Mesodermal cell (in vitro differentiated cells): ENCODE results near the gene MBNL3.

Experiments
- H3K27ac ChIP-seq: 2 replicates; pipeline ENCODE4 v1.7.0; 2013; ENCODE audit warnings: mild to moderate bottlenecking, low read depth, low read length, moderate library complexity; ENCODE audit not compliant: severe bottlenecking
- H3K36me3 ChIP-seq: 2 replicates; pipeline ENCODE4 v1.7.1; 2013; ENCODE audit warnings: mild to moderate bottlenecking, low read length, moderate library complexity; ENCODE audit not compliant: control insufficient read depth, insufficient read depth
- H3K4me1 ChIP-seq: one replicate; pipeline ENCODE4 v1.7.1; 2013; ENCODE audit warnings: mild to moderate bottlenecking, low read length; ENCODE audit not compliant: insufficient read depth, control insufficient read depth, poor library complexity, severe bottlenecking
- H3K4me3 ChIP-seq: 2 replicates; pipeline ENCODE4 v1.7.0; 2013; ENCODE audit warnings: low read length, control low read depth, mild to moderate bottlenecking; ENCODE audit not compliant: insufficient read depth, poor library complexity, severe bottlenecking; ENCODE audit errors: extremely low read depth
- H3K9me3 ChIP-seq: 2 replicates; pipeline ENCODE4 v1.7.1; 2013; ENCODE audit warnings: mild to moderate bottlenecking, low read length, moderate library complexity; ENCODE audit not compliant: control insufficient read depth
- WGBS, 2 experiments: methylation state at CpG; one replicate each; pipeline ENCODE4 v1.1.5; 2013; ENCODE audit warnings: missing lambda C conversion rate in 2 of 2; ENCODE audit not compliant: insufficient coverage in 2 of 2; 5-methylcytosine and 5-hydroxymethylcytosine counted together

MBNL3 gene

GRCh38 chrX:132415012-132415411 is 73.8 kb downstream of the MBNL3 start:
- Histone ChIP-seq H3K9me3 (no peaks in the 10 kb centered on the region), H3K4me3 (no peak overlapping the region), H3K4me1 (peaks cover 9% of the 10 kb centered on the region), H3K27ac (no peak overlapping the region), H3K36me3 (no peaks in the 10 kb centered on the region)
- 100% methylated on average over 1 of the region's 3 CpGs; no CpG with 5 or more reads in 1 of the 2 experiments for WGBS, 2 experiments

GRCh38 chrX:132414404-132414803 is 74.4 kb downstream of the MBNL3 start:
- WGBS, 2 experiments, result no CpG with 5 or more reads among the region's 2 CpGs
- Histone ChIP-seq H3K4me3 (no peak overlapping the region), H3K36me3 (no peaks in the 10 kb centered on the region), H3K27ac (no peak overlapping the region), H3K9me3 (no peaks in the 10 kb centered on the region), H3K4me1 (peaks cover 9% of the 10 kb centered on the region)

GRCh38 chrX:132413459-132413858 is 75.4 kb downstream of the MBNL3 start:
- H3K36me3 ChIP-seq, result no peaks in the 10 kb centered on the region
- 0% methylated on average over 1 of the region's 7 CpGs; no CpG with 5 or more reads in 1 of the 2 experiments for WGBS, 2 experiments
- peaks cover 9% of the 10 kb centered on the region for H3K4me1 ChIP-seq
- H3K4me3 ChIP-seq, result no peak overlapping the region
- H3K9me3 ChIP-seq, result no peaks in the 10 kb centered on the region
- H3K27ac ChIP-seq, result no peak overlapping the region

GRCh38 chrX:132412208-132412607 is 76.6 kb downstream of the MBNL3 start:
- WGBS, 2 experiments, result 0% methylated on average over 1 of the region's 7 CpGs; no CpG with 5 or more reads in 1 of the 2 experiments
- Histone ChIP-seq H3K27ac (no peak overlapping the region), H3K4me1 (peaks cover 9% of the 10 kb centered on the region), H3K9me3 (no peaks in the 10 kb centered on the region), H3K36me3 (no peaks in the 10 kb centered on the region), H3K4me3 (no peak overlapping the region)

GRCh38 chrX:132411310-132411977 is 77.4 kb downstream of the MBNL3 start:
- Histone ChIP-seq H3K4me3 (no peak overlapping the region), H3K4me1 (peaks cover 9% of the 10 kb centered on the region), H3K36me3 (no peaks in the 10 kb centered on the region), H3K27ac (no peak overlapping the region), H3K9me3 (no peaks in the 10 kb centered on the region)
- 59 to 68% methylated on average over 2 of the region's 8 CpGs for WGBS, 2 experiments

GRCh38 chrX:132409780-132410556 is 78.9 kb downstream of the MBNL3 start:
- Histone ChIP-seq H3K4me3 (no peak overlapping the region), H3K36me3 (no peaks in the 10 kb centered on the region), H3K9me3 (no peaks in the 10 kb centered on the region), H3K27ac (no peak overlapping the region), H3K4me1 (peaks cover 9% of the 10 kb centered on the region)
- WGBS, 2 experiments, result 67% methylated on average over 1 of the region's 5 CpGs; no CpG with 5 or more reads in 1 of the 2 experiments

GRCh38 chrX:132407691-132408090 is 81.1 kb downstream of the MBNL3 start:
- Histone ChIP-seq H3K4me1 (peaks cover 9% of the 10 kb centered on the region), H3K4me3 (no peak overlapping the region), H3K36me3 (no peaks in the 10 kb centered on the region), H3K27ac (no peak overlapping the region), H3K9me3 (no peaks in the 10 kb centered on the region)
- no CpG with 5 or more reads among the region's 1 CpG for WGBS, 2 experiments

GRCh38 chrX:132406106-132406505 is 82.7 kb downstream of the MBNL3 start:
- Histone ChIP-seq H3K4me3 (no peak overlapping the region), H3K27ac (no peak overlapping the region), H3K36me3 (no peaks in the 10 kb centered on the region), H3K9me3 (no peaks in the 10 kb centered on the region), H3K4me1 (no peaks in the 10 kb centered on the region)
- WGBS, 2 experiments, result 100% methylated on average over 3 of the region's 9 CpGs

GRCh38 chrX:132404266-132404665 is 84.6 kb downstream of the MBNL3 start:
- Histone ChIP-seq H3K4me3 (no peak overlapping the region), H3K9me3 (no peaks in the 10 kb centered on the region), H3K36me3 (no peaks in the 10 kb centered on the region), H3K4me1 (no peaks in the 10 kb centered on the region), H3K27ac (no peak overlapping the region)
- no CpG with 5 or more reads among the region's 5 CpGs for WGBS, 2 experiments

- no peaks in the 10 kb centered on the region for H3K9me3 ChIP-seq
- H3K4me3 ChIP-seq, result no peak overlapping the region
- WGBS, 2 experiments, result no CpG with 5 or more reads among the region's 1 CpG
- no peaks in the 10 kb centered on the region for H3K36me3 ChIP-seq
- H3K27ac ChIP-seq, result no peak overlapping the region
- no peaks in the 10 kb centered on the region for H3K4me1 ChIP-seq
Measured at GRCh38 chrX:132401935-132402334, 86.9 kb downstream of the MBNL3 start.

- no peak overlapping the region for H3K4me3 ChIP-seq
- no peaks in the 10 kb centered on the region for H3K36me3 ChIP-seq
- no peak overlapping the region for H3K27ac ChIP-seq
- WGBS, 2 experiments, result no CpG with 5 or more reads among the region's 1 CpG
- no peaks in the 10 kb centered on the region for H3K4me1 ChIP-seq
- H3K9me3 ChIP-seq, result no peaks in the 10 kb centered on the region
Measured at GRCh38 chrX:132400706-132401105, 88.1 kb downstream of the MBNL3 start.
